ENCODE measurements around the gene CFDP1.

The CFDP1 gene

DNA sequence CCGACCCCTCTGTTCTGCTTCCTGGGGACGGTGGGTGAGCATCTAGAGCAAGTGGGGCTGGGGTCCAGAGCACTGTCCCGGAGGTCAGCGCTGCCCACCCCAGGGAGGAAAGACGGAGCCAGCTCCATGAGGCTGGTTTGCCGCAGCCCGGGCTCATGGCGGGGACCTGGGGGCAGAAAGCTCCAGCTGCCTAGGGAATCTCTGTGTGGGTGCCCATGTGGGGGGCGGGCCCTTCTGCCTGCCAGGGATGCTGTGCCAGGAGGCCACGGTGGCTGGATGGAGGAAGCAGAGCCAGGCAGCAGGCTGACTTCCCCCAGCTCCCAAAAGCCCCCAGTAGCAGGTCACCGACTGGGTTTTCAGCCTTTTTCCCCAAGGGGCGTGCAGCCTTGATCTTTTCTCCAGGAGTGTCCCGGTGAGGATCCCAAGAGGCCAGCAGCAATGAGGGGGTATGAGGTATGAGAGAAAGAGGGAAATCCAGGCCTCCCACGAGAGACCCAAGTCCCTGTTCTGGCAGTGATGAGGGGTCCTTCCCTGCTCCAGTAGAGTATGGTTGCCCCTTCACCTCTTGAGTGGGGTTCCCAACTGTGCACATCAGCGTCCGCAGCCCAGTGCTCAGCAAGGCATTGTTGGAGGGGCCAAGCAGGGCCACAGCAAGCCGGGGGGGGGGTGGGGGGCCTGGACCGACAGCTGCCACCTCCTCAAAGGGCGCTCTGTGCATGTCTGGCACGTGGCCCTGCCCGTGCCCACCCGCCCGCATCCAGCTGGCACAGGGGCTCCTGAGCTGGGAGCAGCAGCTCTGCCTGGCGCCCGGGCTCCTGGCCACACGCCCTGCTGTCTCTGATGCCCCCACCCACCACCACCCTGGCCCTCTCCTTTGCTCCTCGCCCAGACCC is 166.3 kb downstream of the CFDP1 start:
- H3K4me1 ChIP-seq (ENCODE audit: control extremely low read depth in 1 of 4, control insufficient read depth in 4 of 4, insufficient read depth in 4 of 4, low read length in 3 of 4) = peaks cover 0 to 19% (median 16%) of the 10 kb centered on the region in 4 experiments
- CTCF ChIA-PET = interaction anchor here (1.4 kb wide), 1 partner anchor 38 kb away, joined by 4 read pairs; no protein-coding TSS in a partner anchor
- no peaks in the 10 kb centered on the region for H3K36me3 ChIP-seq (ENCODE audit: control insufficient read depth in 4 of 4, insufficient read depth in 4 of 4, low read length in 3 of 4)
- peaks cover 0 to 90% (median 42%) of the 10 kb centered on the region in 5 experiments for H3K27me3 ChIP-seq (replicated peaks in 2 of 5; ENCODE audit: control insufficient read depth in 4 of 5, insufficient read depth in 5 of 5, low read length in 4 of 5)
- DNase-seq = no peak
- no peaks in the 10 kb centered on the region for H3K9me3 ChIP-seq (ENCODE audit: control extremely low read depth in 1 of 5, control insufficient read depth in 4 of 5, insufficient read depth in 2 of 5, low read depth in 1 of 5, low read length in 4 of 5)
- 82% methylated on average over 20 of the region's 27 CpGs for WGBS (ENCODE audit: insufficient coverage)
- no peak overlapping the region for H3K4me3 ChIP-seq (ENCODE audit: control insufficient read depth in 1 of 7, extremely low read depth in 1 of 7, insufficient read depth in 4 of 7, low read depth in 2 of 7, low read length in 6 of 7)
- POLR2A ChIA-PET = interaction anchor here (0.5 to 1.4 kb wide), 4 partner anchors 11 to 411 kb away, joined by 3 read pairs; no protein-coding TSS in a partner anchor
- H3K27ac ChIP-seq (ENCODE audit: insufficient read depth in 1 of 2, low read depth in 1 of 2, low read length in 2 of 2, poor library complexity in 1 of 2, severe bottlenecking in 2 of 2) = no peak overlapping the region

GRCh38 chr16:75265911-75266701 is 167.2 kb downstream of the CFDP1 start:
- H3K4me3 ChIP-seq (ENCODE audit: control insufficient read depth in 1 of 7, extremely low read depth in 1 of 7, insufficient read depth in 4 of 7, low read depth in 2 of 7, low read length in 6 of 7) = peak overlapping the region; percentile 13 to 55 (median 48)
- H3K27me3 ChIP-seq (replicated peaks in 2 of 5; ENCODE audit: control insufficient read depth in 4 of 5, insufficient read depth in 5 of 5, low read length in 4 of 5) = peaks cover 0 to 90% (median 42%) of the 10 kb centered on the region in 5 experiments
- DNase-seq = no peak
- H3K9me3 ChIP-seq (ENCODE audit: control extremely low read depth in 1 of 5, control insufficient read depth in 4 of 5, insufficient read depth in 2 of 5, low read depth in 1 of 5, low read length in 4 of 5) = no peaks in the 10 kb centered on the region
- CTCF ChIA-PET = interaction anchor here (1.4 kb wide), 1 partner anchor 37 kb away, joined by 4 read pairs; no protein-coding TSS in a partner anchor
- H3K27ac ChIP-seq (ENCODE audit: insufficient read depth in 1 of 2, low read depth in 1 of 2, low read length in 2 of 2, poor library complexity in 1 of 2, severe bottlenecking in 2 of 2) = no peak overlapping the region
- POLR2A ChIA-PET = interaction anchor here (0.6 to 1.4 kb wide), 3 partner anchors 10 to 56 kb away, joined by 3 read pairs; no protein-coding TSS in a partner anchor
- WGBS (ENCODE audit: insufficient coverage) = 9% methylated on average over 56 of the region's 62 CpGs
- peaks cover 0 to 15% (median 13%) of the 10 kb centered on the region in 4 experiments for H3K4me1 ChIP-seq (ENCODE audit: control extremely low read depth in 1 of 4, control insufficient read depth in 4 of 4, insufficient read depth in 4 of 4, low read length in 3 of 4)
- H3K36me3 ChIP-seq (ENCODE audit: control insufficient read depth in 4 of 4, insufficient read depth in 4 of 4, low read length in 3 of 4) = no peaks in the 10 kb centered on the region

GRCh38 chr16:75264999-75265910 is 168.0 kb downstream of the CFDP1 start:
- peaks cover 0 to 15% (median 13%) of the 10 kb centered on the region in 4 experiments for H3K4me1 ChIP-seq (ENCODE audit: control extremely low read depth in 1 of 4, control insufficient read depth in 4 of 4, insufficient read depth in 4 of 4, low read length in 3 of 4)
- DNase-seq = no peak
- CTCF ChIA-PET = no interaction called here

GRCh38 chr16:75264457-75264998 is 168.8 kb downstream of the CFDP1 start:
- ChIA-PET CTCF (no interaction called here), POLR2A (no interaction called here)
- Histone ChIP-seq H3K27me3 (replicated peaks in 2 of 5; ENCODE audit: control insufficient read depth in 4 of 5, insufficient read depth in 5 of 5, low read length in 4 of 5) (peaks cover 0 to 91% (median 37%) of the 10 kb centered on the region in 5 experiments), H3K36me3 (ENCODE audit: control insufficient read depth in 4 of 4, insufficient read depth in 4 of 4, low read length in 3 of 4) (no peaks in the 10 kb centered on the region), H3K4me1 (ENCODE audit: control extremely low read depth in 1 of 4, control insufficient read depth in 4 of 4, insufficient read depth in 4 of 4, low read length in 3 of 4) (peaks cover 0 to 15% (median 13%) of the 10 kb centered on the region in 4 experiments), H3K9me3 (ENCODE audit: control extremely low read depth in 1 of 5, control insufficient read depth in 4 of 5, insufficient read depth in 2 of 5, low read depth in 1 of 5, low read length in 4 of 5) (no peaks in the 10 kb centered on the region), H3K4me3 (ENCODE audit: control insufficient read depth in 1 of 7, extremely low read depth in 1 of 7, insufficient read depth in 4 of 7, low read depth in 2 of 7, low read length in 6 of 7) (no peak overlapping the region), H3K27ac (ENCODE audit: insufficient read depth in 1 of 2, low read depth in 1 of 2, low read length in 2 of 2, poor library complexity in 1 of 2, severe bottlenecking in 2 of 2) (no peak overlapping the region)
- no peak for DNase-seq
- WGBS (ENCODE audit: insufficient coverage) = 71% methylated on average over 12 of the region's 14 CpGs

More at GRCh38 chr16:75264999-75265910, 168.0 kb downstream of the CFDP1 start:
- WGBS (ENCODE audit: insufficient coverage) = 5% methylated on average over 44 of the region's 74 CpGs
- no peak overlapping the region for H3K27ac ChIP-seq (ENCODE audit: insufficient read depth in 1 of 2, low read depth in 1 of 2, low read length in 2 of 2, poor library complexity in 1 of 2, severe bottlenecking in 2 of 2)
- no peaks in the 10 kb centered on the region for H3K36me3 ChIP-seq (ENCODE audit: control insufficient read depth in 4 of 4, insufficient read depth in 4 of 4, low read length in 3 of 4)
- H3K9me3 ChIP-seq (ENCODE audit: control extremely low read depth in 1 of 5, control insufficient read depth in 4 of 5, insufficient read depth in 2 of 5, low read depth in 1 of 5, low read length in 4 of 5) = no peaks in the 10 kb centered on the region
- POLR2A ChIA-PET = no interaction called here
- peak overlapping the region; percentile 13 to 55 (median 48) for H3K4me3 ChIP-seq (ENCODE audit: control insufficient read depth in 1 of 7, extremely low read depth in 1 of 7, insufficient read depth in 4 of 7, low read depth in 2 of 7, low read length in 6 of 7)
- peaks cover 0 to 90% (median 41%) of the 10 kb centered on the region in 5 experiments for H3K27me3 ChIP-seq (replicated peaks in 2 of 5; ENCODE audit: control insufficient read depth in 4 of 5, insufficient read depth in 5 of 5, low read length in 4 of 5)

DNA sequence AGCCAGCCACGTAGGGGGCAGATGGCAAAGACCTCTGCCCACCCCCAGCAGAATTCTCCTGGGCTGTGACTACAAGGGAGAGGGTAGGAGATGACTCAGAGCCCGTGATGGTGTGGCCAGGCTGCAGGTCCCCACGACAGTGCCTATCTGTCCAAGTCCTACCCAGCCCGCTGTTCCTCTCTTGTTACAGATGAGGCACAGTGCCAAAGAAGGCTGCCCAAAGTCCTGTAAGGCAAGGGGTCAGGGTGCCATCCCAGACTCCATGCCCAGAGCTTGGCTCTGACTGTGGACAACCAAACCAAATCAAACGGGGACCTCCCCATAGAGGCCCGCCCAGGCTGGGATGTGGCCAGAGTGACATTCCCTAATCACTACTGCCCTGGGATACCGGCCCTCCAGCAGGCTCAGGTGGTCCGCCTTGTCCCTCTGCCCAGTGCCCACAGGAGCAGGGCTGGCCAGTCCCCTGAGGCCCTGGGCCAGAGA is 169.3 kb downstream of the CFDP1 start:
- H3K4me3 ChIP-seq (ENCODE audit: control insufficient read depth in 1 of 7, extremely low read depth in 1 of 7, insufficient read depth in 4 of 7, low read depth in 2 of 7, low read length in 6 of 7) = no peak overlapping the region
- ChIA-PET CTCF (no interaction called here), POLR2A (no interaction called here)
- no peaks in the 10 kb centered on the region for H3K36me3 ChIP-seq (ENCODE audit: control insufficient read depth in 4 of 4, insufficient read depth in 4 of 4, low read length in 3 of 4)
- peaks cover 0 to 15% (median 13%) of the 10 kb centered on the region in 4 experiments for H3K4me1 ChIP-seq (ENCODE audit: control extremely low read depth in 1 of 4, control insufficient read depth in 4 of 4, insufficient read depth in 4 of 4, low read length in 3 of 4)
- no peak overlapping the region for H3K27ac ChIP-seq (ENCODE audit: insufficient read depth in 1 of 2, low read depth in 1 of 2, low read length in 2 of 2, poor library complexity in 1 of 2, severe bottlenecking in 2 of 2)
- 85% methylated on average over 7 of the region's 8 CpGs for WGBS (ENCODE audit: insufficient coverage)
- no peak for DNase-seq
- H3K27me3 ChIP-seq (replicated peaks in 2 of 5; ENCODE audit: control insufficient read depth in 4 of 5, insufficient read depth in 5 of 5, low read length in 4 of 5) = peaks cover 0 to 93% (median 37%) of the 10 kb centered on the region in 5 experiments
- H3K9me3 ChIP-seq (ENCODE audit: control extremely low read depth in 1 of 5, control insufficient read depth in 4 of 5, insufficient read depth in 2 of 5, low read depth in 1 of 5, low read length in 4 of 5) = no peaks in the 10 kb centered on the region

- no peak overlapping the region for H3K4me3 ChIP-seq (ENCODE audit: control insufficient read depth in 1 of 7, extremely low read depth in 1 of 7, insufficient read depth in 4 of 7, low read depth in 2 of 7, low read length in 6 of 7)
- WGBS (ENCODE audit: insufficient coverage) = 94% methylated on average over 12 of the region's 14 CpGs
- H3K9me3 ChIP-seq (ENCODE audit: control extremely low read depth in 1 of 5, control insufficient read depth in 4 of 5, insufficient read depth in 2 of 5, low read depth in 1 of 5, low read length in 4 of 5) = no peaks in the 10 kb centered on the region
- H3K4me1 ChIP-seq (ENCODE audit: control extremely low read depth in 1 of 4, control insufficient read depth in 4 of 4, insufficient read depth in 4 of 4, low read length in 3 of 4) = peaks cover 0 to 15% (median 13%) of the 10 kb centered on the region in 4 experiments
- ChIA-PET CTCF (no interaction called here), POLR2A (no interaction called here)
- H3K27ac ChIP-seq (ENCODE audit: insufficient read depth in 1 of 2, low read depth in 1 of 2, low read length in 2 of 2, poor library complexity in 1 of 2, severe bottlenecking in 2 of 2) = no peak overlapping the region
- no peaks in the 10 kb centered on the region for H3K36me3 ChIP-seq (ENCODE audit: control insufficient read depth in 4 of 4, insufficient read depth in 4 of 4, low read length in 3 of 4)
- no peak for DNase-seq
- H3K27me3 ChIP-seq (replicated peaks in 2 of 5; ENCODE audit: control insufficient read depth in 4 of 5, insufficient read depth in 5 of 5, low read length in 4 of 5) = peaks cover 0 to 95% (median 37%) of the 10 kb centered on the region in 5 experiments
These were observed 169.9 kb downstream of the CFDP1 start for GRCh38 chr16:75263291-75263962.

Data from common myeloid progenitor, CD34-positive (primary cell).